MCF 10A (cell line): ENCODE measurements around the gene C6orf15. TPM values are rescaled to one million over a fixed set of nuclear protein-coding genes. Genes with fewer than 3 reads are reported as not detected.

Source experiments
- BruUV-seq: library from RNA; stranded (reverse); fragments of 400-500 nt; replicated peaks from 2 replicates; lab custom pipeline; 2021; lab: Mats Ljungman, UMichigan
- CTCF ChIA-PET: fragments of 300-600 bp; sonication (Branson Sonifier 250); formaldehyde crosslinking; extraction: SDS; loops from one replicate; lab custom pipeline; 2021; ENCODE audit warnings: antibody characterized with exemption, inconsistent platforms; lab: Yijun Ruan, JAX
- POLR2A ChIA-PET: fragments of 300-600, 350-650 bp; sonication (Branson Sonifier 250); formaldehyde crosslinking; extraction: SDS; loops from one replicate; lab custom pipeline; 2020; ENCODE audit warnings: antibody characterized with exemption, inconsistent platforms; lab: Yijun Ruan, JAX
- DNase-seq: peaks from one replicate; pipeline ENCODE4 v3.0.0-alpha.2; 2018; ENCODE audit not compliant: unreplicated experiment
- H3K27ac Mint-ChIP-seq: one replicate; pipeline ENCODE4 v1.8.0; 2022; ENCODE audit warnings: mild to moderate bottlenecking, low read depth, mixed read lengths; ENCODE audit not compliant: unreplicated experiment
- H3K27me3 Mint-ChIP-seq: one replicate; pipeline ENCODE4 v1.8.0; 2022; ENCODE audit warnings: mixed read lengths; ENCODE audit not compliant: insufficient read depth, unreplicated experiment
- H3K36me3 Mint-ChIP-seq: one replicate; pipeline ENCODE4 v1.8.0; 2022; ENCODE audit warnings: mild to moderate bottlenecking, moderate library complexity, mixed read lengths; ENCODE audit not compliant: insufficient read depth, unreplicated experiment
- H3K4me1 Mint-ChIP-seq: one replicate; pipeline ENCODE4 v1.8.0; 2022; ENCODE audit warnings: mixed read lengths; ENCODE audit not compliant: insufficient read depth, unreplicated experiment
- H3K4me3 Mint-ChIP-seq: one replicate; pipeline ENCODE4 v1.8.0; 2022; ENCODE audit warnings: mild to moderate bottlenecking, moderate library complexity, mixed read lengths; ENCODE audit not compliant: unreplicated experiment
- H3K9me3 Mint-ChIP-seq: one replicate; pipeline ENCODE4 v1.8.0; 2022; ENCODE audit warnings: mixed read lengths; ENCODE audit not compliant: unreplicated experiment
- intact Hi-C: fragments of 100-400 bp; cut with micrococcal nuclease; formaldehyde crosslinking; loops from 2 replicates; pipeline ENCODE4 v1.14.1; 2022
- total RNA-seq: library from RNA; stranded (reverse); gene quantifications from 2 replicates; pipeline ENCODE4 v1.2.3, GENCODE V29; 2022
- TF ChIP-seq, protein P1 (sequence below): fragments of 200-600 bp; IDR thresholded peaks from one replicate; pipeline ENCODE4 v1.8.0; 2022; ENCODE audit warnings: antibody characterized with exemption, mild to moderate bottlenecking; ENCODE audit not compliant: unreplicated experiment

C6orf15 gene
- total RNA-seq, 1 experiment from 2014 or later = not detected

DNA sequence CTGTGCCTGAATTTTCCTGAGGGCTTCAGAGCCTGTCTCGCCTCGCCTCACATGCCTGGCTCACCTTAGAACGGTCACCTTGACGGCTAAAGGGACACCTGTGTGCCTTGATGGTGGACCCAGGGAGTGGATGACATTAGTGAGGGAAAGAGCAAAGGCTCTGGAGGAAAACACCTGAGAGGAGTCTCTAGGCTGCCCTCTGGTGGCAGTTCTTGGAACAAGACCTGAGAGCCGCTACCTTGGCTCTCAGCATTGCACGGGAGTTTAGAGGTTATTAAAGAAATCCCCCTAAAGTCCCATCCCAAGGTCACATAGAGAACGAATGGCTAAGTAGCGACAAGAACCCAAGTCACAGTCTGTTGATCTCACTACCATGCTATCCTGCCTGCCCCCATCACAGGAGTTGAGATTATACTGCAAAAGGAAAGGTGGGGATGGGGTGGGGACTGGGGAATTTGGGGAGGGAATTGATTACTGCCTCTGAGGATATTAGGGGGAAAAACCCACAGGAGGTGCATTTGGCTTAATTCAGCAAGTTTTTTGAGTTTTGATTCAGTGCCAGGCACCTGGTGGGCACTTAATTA, 15.8 kb upstream of the C6orf15 start:
- Mint-ChIP-seq H3K4me3 (no peak overlapping the region), H3K4me1 (peaks cover 38% of the 10 kb centered on the region), H3K36me3 (peaks cover 18% of the 10 kb centered on the region), H3K27me3 (no peaks in the 10 kb centered on the region), H3K9me3 (no peaks in the 10 kb centered on the region), H3K27ac (peak overlapping the region; percentile 82)
- TF ChIP-seq, protein P1, sequence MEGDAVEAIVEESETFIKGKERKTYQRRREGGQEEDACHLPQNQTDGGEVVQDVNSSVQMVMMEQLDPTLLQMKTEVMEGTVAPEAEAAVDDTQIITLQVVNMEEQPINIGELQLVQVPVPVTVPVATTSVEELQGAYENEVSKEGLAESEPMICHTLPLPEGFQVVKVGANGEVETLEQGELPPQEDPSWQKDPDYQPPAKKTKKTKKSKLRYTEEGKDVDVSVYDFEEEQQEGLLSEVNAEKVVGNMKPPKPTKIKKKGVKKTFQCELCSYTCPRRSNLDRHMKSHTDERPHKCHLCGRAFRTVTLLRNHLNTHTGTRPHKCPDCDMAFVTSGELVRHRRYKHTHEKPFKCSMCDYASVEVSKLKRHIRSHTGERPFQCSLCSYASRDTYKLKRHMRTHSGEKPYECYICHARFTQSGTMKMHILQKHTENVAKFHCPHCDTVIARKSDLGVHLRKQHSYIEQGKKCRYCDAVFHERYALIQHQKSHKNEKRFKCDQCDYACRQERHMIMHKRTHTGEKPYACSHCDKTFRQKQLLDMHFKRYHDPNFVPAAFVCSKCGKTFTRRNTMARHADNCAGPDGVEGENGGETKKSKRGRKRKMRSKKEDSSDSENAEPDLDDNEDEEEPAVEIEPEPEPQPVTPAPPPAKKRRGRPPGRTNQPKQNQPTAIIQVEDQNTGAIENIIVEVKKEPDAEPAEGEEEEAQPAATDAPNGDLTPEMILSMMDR = peak; percentile 88
- peak; percentile 72 for DNase-seq
- POLR2A ChIA-PET = interaction anchor here (1.2 to 5.1 kb wide), 2 partner anchors 13 kb away, joined by 4 to 60 read pairs; partner anchors contain the start of gene PSORS1C1
- CTCF ChIA-PET = interaction anchor here (0.6 to 4.5 kb wide), 27 partner anchors 9 to 271 kb away, joined by 3 to 43 read pairs (median 3); partner anchors contain the start of gene PSORS1C2
- intact Hi-C loops = loop anchor here (5.0 kb wide), 1 partner anchor 41 kb away; no protein-coding TSS in a partner anchor
- no TSS peak for BruUV-seq

DNA sequence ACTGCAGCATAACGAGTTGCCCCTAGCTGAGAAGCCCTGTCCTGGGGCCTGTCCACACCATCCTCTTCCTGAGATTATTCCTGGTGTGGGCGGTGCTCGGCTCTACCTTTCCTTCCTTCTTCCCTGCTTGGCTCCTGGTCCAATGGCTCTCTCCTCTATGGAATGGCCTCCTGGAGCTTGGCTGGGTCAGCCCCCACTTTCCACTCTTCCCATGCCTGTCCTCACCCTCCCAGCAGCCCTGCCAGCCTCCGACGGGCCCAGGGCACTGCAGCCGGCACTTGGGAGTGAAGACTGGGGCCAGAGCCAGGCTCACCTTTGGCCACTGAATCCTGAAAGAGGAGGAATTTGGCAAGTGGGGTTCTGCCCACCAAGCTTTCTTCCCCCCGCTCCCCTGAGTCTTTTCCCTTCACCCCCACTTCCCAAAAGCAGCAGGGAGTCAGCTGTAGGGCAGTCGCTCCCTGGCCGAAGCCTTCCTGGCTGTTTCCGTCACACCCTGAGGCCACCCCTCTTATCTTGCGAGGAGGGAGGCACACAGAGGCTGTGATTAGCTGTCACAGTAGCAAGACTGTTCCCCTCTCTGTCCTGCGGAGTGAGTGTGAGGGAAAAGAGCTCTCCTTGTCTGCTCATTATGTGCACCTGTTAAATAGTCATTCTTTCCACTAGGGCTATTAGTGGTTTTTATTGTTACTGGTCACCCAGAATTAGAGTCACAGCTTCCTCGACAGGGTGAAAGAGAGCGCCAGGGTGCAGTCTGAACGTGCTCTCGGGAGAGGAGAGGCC, 14.2 kb upstream of the C6orf15 start:
- intact Hi-C loops = loop anchor here (5.0 kb wide), 1 partner anchor 39 kb away; no protein-coding TSS in a partner anchor
- no peaks in the 10 kb centered on the region for H3K9me3 Mint-ChIP-seq
- CTCF ChIA-PET = interaction anchor here (0.6 to 4.5 kb wide), 13 partner anchors 9 to 317 kb away, joined by 3 to 43 read pairs (median 4); partner anchors contain the start of gene PSORS1C1
- H3K4me1 Mint-ChIP-seq = peaks cover 47% of the 10 kb centered on the region
- H3K27ac Mint-ChIP-seq = peak overlapping the region; percentile 55
- H3K36me3 Mint-ChIP-seq = peaks cover 18% of the 10 kb centered on the region
- H3K27me3 Mint-ChIP-seq = no peaks in the 10 kb centered on the region
- BruUV-seq = TSS peak; percentile 11
- POLR2A ChIA-PET = interaction anchor here (0.7 to 5.1 kb wide), 6 partner anchors 11 to 801 kb away, joined by 3 to 60 read pairs (median 4); partner anchors contain the start of genes IER3 and PSORS1C1
- H3K4me3 Mint-ChIP-seq = no peak overlapping the region
- TF ChIP-seq, protein P1 = no peak
- no peak for DNase-seq

DNA sequence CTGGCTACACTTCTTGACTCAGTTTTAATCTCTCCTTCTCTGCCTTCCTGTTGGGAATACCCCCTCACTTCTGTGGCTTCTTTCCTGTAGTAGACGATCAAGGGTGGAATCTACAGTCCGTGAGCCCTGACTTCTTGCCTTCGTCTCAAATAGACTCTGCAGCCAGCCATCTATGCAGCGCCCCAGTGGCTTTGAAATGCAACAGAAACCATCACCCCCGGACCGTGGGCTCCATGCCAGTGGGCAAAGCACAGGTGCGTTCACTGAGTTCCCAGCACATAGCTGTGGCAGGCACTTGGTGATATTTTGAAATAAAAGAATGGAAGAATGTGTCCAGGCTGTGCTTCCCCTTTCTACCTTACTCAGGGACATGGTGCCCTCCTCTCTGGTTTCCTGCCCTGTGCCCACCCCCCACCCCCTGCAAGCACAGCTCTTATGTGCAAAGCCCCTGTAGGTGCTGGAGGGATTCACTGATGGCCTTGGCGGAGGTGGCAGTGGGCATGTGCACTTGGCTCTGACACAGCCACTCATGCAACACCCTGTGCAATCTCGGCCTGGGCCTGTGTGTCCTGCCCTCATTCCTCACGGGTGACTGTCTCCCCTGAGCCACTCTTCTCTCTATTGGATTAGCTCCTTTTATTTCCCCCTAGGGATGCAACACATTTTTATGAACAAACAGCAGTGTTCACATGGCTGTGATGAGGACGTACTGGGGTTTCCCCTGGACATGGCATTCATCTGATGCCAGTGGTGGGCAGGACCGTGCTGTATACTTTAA, 13.4 kb upstream of the C6orf15 start:
- peak; percentile 73 for DNase-seq
- Mint-ChIP-seq H3K36me3 (peaks cover 13% of the 10 kb centered on the region), H3K4me3 (peak overlapping the region; percentile 53), H3K27me3 (no peaks in the 10 kb centered on the region), H3K4me1 (peaks cover 47% of the 10 kb centered on the region), H3K9me3 (no peaks in the 10 kb centered on the region), H3K27ac (peak overlapping the region; percentile 55)
- CTCF ChIA-PET = interaction anchor here (0.6 to 4.5 kb wide), 9 partner anchors 9 to 318 kb away, joined by 3 to 43 read pairs (median 10); no protein-coding TSS in a partner anchor
- BruUV-seq = no TSS peak
- intact Hi-C loops = loop anchor here (1.0 to 5.0 kb wide), 2 partner anchors 10 to 38 kb away; no protein-coding TSS in a partner anchor
- TF ChIP-seq, protein P1 = no peak
- POLR2A ChIA-PET = interaction anchor here (0.6 to 5.1 kb wide), 7 partner anchors 10 to 478 kb away, joined by 3 to 60 read pairs (median 3); partner anchors contain the start of genes MDC1 and PSORS1C1
